GM11168 (cell line): ENCODE data around the gene STOM.
"Not testable (repeated sequence)": the region's sequence is repeated elsewhere in the genome, so short reads cannot be mapped to it uniquely, and the experiment has no call there.

ENCODE experiments used
- in situ Hi-C: fragments of 300-500 bp; cut with MboI; formaldehyde crosslinking; loops from one replicate; pipeline ENCODE4 v1.12.0; 2022; ENCODE audit warnings: low sequenced_read_pairs; ENCODE audit not compliant: unreplicated experiment

Gene STOM, protein sequence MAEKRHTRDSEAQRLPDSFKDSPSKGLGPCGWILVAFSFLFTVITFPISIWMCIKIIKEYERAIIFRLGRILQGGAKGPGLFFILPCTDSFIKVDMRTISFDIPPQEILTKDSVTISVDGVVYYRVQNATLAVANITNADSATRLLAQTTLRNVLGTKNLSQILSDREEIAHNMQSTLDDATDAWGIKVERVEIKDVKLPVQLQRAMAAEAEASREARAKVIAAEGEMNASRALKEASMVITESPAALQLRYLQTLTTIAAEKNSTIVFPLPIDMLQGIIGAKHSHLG

DNA sequence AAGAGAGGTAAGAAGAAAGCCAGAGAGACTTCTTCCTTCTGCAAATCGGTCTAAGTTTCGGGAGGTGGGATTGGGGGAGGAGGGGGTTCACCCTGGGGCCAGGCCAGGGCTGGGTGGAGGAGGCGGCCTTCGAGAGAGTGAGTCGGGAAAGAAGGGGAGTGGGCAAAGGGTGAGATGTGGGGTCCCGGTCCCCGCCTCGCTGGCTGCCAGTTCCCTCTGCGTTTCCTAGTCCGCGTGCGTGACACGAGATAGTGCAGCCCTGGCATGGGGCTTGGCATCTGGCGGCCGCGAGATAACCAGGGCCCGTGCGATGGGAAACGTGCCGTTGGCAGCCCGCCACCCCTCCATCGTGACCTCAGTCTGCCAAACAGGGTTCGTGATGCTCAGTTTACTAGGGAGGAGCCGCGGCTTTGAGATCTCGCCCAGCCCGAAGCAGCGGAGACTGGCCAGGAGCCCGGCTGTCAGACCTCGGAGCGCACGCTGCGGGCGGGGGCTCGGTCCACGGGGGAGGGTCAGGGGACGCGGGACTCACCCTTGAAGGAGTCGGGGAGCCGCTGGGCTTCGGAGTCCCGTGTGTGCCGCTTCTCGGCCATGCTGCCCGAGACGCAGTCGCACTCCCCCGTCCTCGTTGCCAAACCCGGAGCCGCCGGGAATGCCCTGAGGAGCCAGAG lies at the start of gene STOM:
STOM (minus strand) TSS at position 656 of the 671 bp plus-strand sequence; CDS start at position 593, 63 bp downstream.
- in situ Hi-C loops = no loop called here

DNA sequence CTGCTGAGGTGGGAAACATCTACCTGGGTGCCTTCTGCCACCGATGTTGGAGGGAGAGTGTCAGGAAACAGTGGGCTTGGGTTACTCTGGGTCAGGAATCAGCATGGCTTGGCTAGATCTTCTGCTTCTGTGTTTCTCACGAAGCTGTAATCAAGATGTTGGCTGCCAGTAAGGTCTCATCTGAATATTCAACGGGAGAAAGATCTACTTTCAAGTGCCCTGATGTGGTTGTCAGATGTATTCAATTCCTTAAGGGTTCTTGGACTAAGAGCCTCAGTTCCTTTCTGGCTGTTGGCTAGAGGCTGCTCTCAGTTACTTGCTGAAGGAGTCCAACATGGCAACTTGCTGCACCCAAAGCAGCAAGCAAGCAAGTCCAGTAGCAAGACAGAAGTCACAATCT lies 41.9 kb upstream of the STOM start:
- in situ Hi-C loops = no loop called here

DNA sequence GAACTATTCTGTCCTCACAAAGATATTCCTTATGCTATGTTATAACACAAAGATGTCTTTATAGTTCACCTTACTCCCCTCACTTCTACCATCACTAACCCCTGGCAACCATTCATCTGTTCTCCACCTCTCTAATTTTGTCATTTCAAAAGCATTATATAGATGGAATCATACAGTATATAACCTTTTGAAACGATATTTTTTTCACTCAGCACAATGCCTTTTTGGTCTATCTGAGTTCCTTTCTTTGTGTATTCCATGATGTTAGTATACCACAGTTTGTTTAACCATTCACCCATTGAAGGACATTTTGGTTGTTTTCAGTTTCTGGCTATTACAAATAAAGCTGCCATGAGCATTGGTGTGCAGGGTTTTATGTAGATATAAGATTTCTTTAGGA lies 35.8 kb upstream of the STOM start:
- in situ Hi-C loops = no loop called here

DNA sequence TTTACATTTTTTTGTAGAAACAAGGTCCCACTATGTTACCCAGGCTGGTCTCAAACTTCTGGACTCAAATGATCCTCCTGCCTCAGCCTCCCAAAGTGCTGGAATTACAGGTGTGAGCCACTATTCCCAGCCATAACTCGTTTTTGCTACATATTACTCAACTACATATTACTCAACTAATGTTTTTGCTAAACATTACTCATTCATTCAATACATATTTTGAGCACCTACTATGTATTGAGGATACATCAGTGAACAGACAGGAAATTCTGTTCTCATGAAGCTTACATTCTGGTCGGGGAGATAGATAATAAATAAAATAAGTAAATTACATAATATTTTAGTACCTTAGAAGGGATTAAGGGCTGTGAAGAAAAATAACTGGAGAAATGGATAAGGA lies 34.9 kb upstream of the STOM start:
- in situ Hi-C loops = no loop called here

DNA sequence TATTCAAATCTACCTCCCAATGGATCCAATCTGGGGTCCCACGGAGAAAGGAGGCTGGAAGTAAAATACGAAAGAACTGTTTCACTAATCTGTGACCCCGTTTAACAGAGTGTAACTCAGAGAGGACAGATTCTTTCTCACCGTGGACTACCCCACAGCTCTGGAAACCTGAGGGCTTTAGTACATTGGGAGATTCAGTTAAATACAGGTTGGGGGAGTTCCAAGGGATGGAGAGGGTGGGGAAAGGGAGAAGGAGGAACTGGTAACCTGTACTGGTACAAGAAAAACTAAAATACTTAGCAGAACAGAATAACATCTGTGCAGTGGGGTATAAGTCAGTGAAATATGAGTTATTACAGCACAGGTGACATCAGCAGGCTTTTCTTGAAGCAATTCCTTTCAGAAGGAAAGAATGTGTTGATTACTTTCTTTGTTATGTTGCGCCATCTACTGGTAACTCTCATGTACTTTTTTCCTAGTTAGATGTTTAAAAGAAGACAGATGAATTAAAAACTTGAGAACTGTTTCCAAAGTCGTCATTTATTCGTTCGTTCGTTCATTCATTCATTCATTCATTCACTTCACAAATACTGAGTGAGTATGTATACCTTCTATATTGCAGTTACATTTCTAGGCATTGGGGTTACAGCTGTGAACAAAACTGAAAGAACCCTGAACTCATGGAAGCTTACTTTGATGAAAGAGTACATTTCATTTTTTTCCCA lies 30.0 kb upstream of the STOM start:
- in situ Hi-C loops = no loop called here

DNA sequence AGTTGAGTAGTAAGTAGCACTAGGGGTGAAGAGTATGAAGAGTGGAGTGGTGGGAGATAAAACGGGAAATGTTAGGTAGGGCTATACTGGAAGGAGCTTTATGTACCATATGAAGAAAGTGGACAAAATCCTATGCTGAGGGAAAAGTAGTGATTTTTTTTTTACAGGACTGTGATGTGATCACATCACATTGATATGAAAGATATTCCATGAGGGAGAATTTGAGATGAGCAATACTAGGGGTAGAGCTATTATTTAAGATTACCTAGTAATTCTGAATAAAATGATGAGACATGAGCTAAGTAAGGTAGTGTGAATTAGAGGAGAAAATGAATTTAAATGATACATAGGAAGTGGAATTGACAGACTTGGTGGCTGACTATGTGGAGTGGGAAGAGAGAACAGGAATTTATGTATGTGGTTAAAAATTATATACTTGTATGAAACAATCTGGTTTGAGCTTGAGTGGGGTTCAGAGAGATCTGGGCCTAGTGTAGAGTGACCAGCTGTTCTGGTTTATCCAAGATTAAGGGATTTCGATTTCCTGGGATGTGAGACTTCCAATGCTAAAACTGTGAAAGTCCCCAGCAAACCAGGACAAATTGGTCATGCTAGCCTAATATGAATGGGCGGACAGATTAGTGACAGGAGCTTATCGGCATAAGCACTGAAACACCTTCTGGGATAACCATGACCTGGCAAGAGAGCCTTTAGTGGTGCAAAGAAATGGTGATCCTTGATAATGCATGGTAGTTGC lies 29.3 kb upstream of the STOM start:
- in situ Hi-C loops = no loop called here

DNA sequence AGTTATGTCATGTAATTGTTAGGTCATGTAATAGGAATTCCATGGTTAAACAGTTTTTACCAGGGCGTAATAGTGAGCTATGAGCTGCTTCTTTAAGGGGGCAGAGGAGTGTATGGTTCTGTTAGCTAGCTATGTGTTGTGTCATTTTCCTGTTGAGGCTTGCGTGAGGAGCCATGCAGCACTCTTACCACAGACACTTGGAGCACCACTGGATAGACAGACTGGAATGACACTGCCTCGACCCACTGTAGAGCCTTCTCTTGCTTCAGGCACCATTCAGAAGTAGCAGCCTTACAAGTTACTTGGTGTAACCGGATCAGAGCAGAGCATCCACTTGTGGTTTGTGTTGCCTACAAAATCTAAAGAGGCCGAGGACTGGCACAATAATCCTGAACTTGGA lies 28.3 kb upstream of the STOM start:
- in situ Hi-C loops = no loop called here

DNA sequence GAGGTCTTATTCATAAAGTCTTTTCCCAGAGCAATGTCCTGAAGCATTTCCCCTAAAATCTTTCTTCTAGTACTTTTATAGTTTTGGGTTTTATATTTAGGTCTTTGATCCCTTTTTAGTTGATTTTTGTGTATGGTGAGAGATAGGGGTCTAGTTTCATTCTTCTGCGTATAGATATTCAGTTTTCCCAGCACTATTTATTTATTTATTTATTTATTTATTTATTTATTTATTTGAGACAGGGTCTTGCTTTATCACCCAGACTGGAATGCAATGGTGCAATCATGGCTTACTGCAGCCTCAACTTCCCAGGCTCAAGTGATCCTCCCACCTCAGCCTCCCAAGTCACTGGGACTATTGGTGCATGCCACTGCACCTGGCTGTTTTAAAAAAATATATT lies 27.2 kb upstream of the STOM start:
- in situ Hi-C loops = not testable (repeated sequence)

DNA sequence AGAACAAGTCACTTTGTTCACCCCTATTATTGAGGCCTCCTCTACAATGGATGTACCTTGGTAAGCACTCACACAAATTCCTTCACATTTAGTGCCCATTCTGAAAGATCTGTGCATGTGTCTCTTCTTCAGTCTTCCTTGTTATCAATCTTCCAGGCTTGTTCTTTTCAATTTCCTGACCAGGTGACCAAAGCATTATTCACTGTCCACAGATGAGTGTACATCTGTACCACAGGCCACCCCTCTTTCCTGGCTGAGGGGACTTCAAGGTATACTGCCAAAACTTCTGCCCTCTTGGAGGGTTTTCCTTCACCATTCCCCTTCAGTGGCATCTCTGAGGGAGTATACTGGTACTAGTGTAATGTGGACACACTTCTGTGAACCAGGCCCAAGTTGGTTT lies 25.5 kb upstream of the STOM start:
- in situ Hi-C loops = no loop called here

DNA sequence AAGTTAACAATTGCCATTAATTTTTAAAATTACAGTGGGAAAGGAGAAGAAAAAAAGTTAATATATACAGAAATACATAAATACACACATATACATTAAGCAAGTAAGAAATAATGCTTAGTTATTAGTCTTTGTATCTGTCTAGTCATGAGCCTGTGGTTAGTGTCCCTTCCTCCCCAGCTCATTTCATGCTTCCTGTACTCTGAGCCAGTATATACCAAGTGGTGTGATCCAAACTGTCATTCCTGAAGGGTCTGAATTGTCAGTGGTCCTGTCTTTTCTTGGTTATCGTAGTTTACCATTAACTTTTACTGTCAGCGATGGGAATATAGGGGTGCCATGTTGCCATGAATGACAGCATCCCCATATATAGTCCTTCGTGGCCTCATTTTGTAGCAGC lies 24.2 kb upstream of the STOM start:
- in situ Hi-C loops = no loop called here

DNA sequence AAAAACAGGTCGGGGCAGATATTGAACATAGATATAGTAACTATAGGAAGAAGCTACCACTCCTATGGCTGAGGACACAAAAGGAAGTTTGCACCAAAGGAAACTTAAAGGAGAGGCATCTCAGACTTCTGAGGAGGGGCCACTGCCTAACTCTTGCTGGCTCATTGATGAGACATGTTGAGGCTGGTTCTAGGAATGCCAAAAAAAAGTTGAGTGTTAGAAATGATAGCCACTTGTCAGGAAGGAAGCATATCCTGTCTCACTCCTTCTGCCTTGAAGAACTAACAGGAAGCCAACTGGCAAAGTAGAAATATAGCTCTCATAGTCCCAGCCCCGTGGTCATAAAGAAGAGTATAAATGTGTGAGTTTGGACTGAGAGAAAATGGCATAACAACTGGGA lies 23.3 kb upstream of the STOM start:
- in situ Hi-C loops = no loop called here

DNA sequence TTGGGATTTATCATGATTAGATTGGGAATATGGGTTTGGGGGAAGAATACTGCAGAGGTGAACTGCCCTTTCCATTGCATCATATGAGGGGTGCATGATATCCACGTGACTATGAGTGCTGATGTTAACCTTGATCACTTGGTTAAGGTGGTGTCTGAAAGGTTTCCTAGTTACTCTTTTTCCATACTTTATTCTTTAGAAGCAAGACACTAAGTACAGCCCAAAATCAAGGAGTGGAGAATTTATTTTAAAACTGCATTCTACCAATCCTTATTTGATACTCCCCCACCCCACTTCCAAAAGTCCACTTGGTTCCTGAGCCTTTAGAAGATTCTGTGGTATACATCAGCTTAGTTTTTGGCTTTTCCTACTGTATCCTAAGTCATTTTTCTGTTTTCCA lies 20.3 kb upstream of the STOM start:
- in situ Hi-C loops = no loop called here

DNA sequence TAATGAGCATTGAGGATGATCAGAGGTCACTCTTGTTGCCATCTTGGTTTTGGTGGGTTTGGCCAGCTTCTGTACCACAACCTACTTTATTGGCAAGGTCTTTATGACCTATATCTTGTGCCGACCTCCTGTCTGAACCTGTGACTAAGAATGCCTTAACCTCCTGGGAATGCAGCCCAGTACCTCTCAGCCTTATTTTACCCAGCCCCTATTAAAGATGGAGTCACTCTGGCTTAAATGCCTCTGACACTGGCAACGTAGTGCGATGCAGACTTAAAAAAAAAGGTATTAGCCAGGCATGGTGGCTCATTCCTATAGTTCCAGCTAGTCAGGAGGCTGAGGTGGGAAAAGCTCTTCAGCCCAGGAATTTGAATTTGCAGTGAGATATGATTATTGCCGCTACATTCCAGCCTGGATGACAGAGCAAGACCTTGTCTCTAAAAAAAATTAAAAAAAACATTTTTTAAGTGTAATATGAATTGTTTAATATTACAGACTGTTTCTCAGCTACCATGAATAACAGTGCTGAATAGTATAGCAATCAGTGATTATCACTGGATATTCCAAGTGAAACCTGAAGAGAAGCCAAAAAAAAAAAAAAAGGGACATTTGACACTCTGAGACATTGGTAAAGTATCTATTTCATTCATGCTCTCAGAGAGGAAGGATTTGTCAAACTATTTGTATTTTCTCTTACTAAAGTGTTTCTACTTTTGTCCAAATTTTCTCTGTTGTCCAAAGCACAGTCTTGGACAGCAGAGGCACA lies 18.3 kb upstream of the STOM start:
- in situ Hi-C loops = loop anchor here (5.0 kb wide), 1 partner anchor 51 kb away; no protein-coding TSS in a partner anchor

DNA sequence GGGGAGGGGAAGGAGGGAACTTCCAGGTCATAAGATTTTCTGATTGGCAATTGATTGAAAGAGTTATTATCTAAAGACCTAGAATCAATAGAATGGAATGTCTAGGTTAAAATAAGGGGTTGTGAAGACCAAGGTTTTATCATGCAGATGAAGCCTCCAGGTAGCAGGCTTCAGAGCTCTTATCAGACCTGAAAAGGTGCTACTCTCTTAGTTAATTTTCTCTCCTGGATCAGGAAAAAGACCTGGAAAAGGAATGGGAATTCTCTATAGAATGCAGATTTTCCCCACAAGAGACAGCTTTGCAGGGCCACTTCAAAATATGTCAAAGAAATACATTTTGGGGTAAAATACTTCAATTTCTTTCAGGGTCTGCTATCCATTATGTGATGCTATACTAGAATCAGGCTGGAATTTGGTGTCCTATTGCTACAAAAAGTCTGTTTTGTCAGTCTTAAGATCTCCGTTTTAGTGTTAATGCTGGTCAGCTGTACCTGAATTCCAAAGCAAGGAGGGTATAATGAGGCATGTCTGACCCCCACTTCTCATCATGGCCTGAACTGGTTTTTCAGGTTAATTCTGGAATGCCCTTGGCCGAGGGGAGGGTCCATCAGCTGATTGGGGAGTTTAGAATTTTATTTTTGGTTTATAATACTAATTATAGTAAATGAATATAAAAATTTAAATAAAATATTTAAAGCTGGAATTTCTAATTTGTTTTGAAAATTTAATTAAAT lies 16.6 kb upstream of the STOM start:
- in situ Hi-C loops = loop anchor here (5.0 kb wide), 1 partner anchor 49 kb away; no protein-coding TSS in a partner anchor

DNA sequence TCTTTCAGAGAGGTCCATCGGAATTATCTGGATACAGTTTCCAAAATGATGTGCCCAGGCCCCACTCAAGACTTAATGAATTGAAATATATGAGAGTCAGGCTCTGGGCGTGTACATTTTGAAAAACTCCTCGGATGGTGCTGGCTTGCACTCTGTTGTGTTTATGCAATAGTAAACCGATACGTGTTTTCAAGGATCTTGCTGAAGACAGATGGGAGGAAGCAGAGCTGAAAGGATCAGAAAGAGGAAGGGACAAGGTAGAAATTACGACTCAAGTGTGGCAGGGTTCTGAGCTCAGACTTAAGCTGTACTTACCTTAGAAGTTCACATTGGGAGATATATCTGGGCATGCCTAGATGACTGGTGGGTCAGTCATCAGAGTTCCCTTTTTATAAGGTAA lies 13.7 kb upstream of the STOM start:
- in situ Hi-C loops = no loop called here

DNA sequence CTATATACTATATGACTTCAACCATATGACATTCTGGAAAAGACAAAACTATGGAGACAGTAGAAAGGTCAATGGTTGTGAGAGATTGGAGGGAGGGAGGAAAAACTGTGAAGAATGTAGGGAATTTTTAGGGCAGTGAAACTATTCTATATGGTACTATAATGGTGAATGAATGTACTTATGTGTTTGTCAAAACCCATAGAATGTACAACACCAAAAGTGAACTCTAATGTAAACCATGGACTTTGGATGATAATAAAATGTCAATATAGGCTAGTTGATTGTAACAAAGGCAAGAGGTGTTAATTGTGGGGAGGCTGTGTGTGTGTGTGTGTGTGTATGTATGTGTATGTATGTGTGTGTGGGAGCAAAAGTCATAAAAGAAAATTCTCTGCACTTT lies 10.8 kb upstream of the STOM start:
- in situ Hi-C loops = no loop called here

DNA sequence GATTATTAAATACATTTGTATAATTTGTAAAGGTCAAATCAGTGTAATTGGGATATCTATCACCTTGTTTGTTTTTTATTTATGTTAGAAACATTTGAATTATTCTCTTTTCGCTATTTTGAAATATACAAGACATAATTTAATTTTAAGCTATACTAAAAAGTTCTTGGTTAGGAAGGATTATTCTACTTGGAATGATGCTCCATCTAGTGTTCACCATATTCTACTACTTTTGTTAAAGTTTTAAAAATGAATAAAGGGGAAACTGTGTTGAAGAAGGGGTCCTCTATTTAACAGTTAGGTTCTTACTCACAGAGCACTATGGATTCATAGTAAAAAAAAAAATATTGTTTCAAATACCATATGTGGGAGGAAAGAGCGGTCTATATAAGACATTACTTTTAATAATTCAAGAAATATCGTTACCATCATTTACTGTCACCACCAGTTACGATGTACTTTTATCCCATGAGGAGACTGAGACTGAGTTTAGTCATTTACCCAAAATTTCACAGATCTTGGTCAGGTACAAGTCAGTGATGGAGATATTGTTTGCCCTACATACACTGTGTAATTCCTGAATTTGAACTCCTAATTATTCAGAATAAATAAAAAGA lies 6.3 kb upstream of the STOM start:
- in situ Hi-C loops = no loop called here

DNA sequence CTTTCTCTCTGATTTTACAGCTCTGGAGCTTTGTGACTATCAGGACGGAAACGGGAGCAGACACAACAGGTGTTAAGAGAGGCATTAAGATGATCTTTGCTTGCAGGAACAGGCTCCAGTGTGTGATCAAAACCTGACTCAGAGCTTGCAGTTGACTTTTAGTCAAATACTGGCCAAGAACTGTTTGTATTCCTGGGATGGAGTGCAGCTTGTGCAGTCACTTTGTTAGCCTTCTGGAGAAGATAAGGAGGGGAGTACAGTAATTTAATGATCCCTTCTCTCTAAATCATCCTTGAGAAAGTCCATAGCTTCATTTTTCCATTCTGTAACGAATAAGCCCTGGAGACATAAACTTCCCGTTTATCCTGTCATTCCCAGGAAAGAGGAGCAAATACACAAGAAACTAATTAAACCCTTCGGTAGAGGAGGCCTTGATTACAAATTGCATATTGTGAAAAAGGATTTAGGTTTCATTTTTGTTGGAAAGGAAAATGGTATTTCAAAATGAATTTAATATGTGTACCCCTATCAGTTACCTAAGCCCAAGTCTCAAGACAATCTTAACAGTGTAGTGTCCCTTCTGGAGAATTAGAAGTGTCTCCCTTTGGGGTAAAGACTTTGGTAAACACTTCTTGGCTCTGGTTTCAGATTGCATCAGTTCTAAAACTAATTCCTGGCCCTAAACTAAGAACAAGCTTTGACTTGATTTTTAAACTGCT lies 3.1 kb upstream of the STOM start:
- in situ Hi-C loops = no loop called here
